ENCODE data around the gene PARD3.

DNA sequence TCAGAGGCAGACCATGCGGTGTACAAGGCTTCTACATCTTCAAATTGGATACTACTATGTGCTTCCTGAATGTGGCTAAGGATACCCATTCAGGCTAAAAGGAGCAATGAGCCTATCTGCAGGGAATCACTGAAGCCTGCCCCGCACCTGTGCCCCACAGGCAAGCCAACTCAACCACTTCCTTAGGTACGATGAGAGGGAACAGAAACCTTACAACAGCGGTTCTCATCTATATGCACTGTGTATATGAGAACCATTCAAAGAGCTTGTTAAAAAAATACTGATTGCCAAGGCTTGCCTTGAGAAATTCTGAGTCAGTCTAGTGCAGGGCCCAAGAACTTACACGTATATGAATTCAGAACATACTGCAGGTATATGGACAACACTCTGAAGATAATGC, 679.6 kb downstream of the PARD3 start:
- TF ChIP-seq, protein P1, sequence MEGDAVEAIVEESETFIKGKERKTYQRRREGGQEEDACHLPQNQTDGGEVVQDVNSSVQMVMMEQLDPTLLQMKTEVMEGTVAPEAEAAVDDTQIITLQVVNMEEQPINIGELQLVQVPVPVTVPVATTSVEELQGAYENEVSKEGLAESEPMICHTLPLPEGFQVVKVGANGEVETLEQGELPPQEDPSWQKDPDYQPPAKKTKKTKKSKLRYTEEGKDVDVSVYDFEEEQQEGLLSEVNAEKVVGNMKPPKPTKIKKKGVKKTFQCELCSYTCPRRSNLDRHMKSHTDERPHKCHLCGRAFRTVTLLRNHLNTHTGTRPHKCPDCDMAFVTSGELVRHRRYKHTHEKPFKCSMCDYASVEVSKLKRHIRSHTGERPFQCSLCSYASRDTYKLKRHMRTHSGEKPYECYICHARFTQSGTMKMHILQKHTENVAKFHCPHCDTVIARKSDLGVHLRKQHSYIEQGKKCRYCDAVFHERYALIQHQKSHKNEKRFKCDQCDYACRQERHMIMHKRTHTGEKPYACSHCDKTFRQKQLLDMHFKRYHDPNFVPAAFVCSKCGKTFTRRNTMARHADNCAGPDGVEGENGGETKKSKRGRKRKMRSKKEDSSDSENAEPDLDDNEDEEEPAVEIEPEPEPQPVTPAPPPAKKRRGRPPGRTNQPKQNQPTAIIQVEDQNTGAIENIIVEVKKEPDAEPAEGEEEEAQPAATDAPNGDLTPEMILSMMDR (IDR thresholded peaks at IDR 0.05; ENCODE audit: poor library complexity): no peak
- TF ChIP-seq EZH2 (IDR thresholded peaks at IDR 0.05; ENCODE audit: borderline replicate concordance) (no peak), EZH2phosphoT487 (IDR thresholded peaks at IDR 0.05; ENCODE audit: low read depth, severe bottlenecking, unreplicated experiment) (no peak)
